ENCODE measurements around the gene MAN1B1.

Gene MAN1B1

GRCh38 chr9:137149363-137149762 is 62.6 kb downstream of the MAN1B1 start:
- DNase-seq: no peak

- no peak for DNase-seq
Measured at GRCh38 chr9:137149942-137150616, 63.3 kb downstream of the MAN1B1 start.

- no peak for DNase-seq
Measured at GRCh38 chr9:137150617-137151457, 64.1 kb downstream of the MAN1B1 start.

- DNase-seq: no peak
Measured at GRCh38 chr9:137152844-137153405, 66.1 kb downstream of the MAN1B1 start.

GRCh38 chr9:137156567-137157375 is 70.0 kb downstream of the MAN1B1 start:
- DNase-seq: no peak

GRCh38 chr9:137157618-137158415 is 71.0 kb downstream of the MAN1B1 start:
- DNase-seq: no peak

GRCh38 chr9:137158625-137159024 is 71.8 kb downstream of the MAN1B1 start:
- no peak for DNase-seq
